IPS-18a (cell line): ENCODE measurements around the gene INTS1.

Source experiments
- H3K27ac ChIP-seq: one replicate; pipeline ENCODE4 v1.5.1; 2013; ENCODE audit warnings: low read length
- H3K27me3 ChIP-seq: one replicate; pipeline ENCODE4 v1.6.1; 2013; ENCODE audit warnings: mild to moderate bottlenecking, low read length; ENCODE audit not compliant: control insufficient read depth, insufficient read depth
- H3K36me3 ChIP-seq: one replicate; pipeline ENCODE4 v1.6.1; 2013; ENCODE audit warnings: low read depth, low read length; ENCODE audit not compliant: control insufficient read depth
- H3K4me1 ChIP-seq: one replicate; pipeline ENCODE4 v1.6.1; 2013; ENCODE audit warnings: low read depth, low read length; ENCODE audit not compliant: control insufficient read depth
- H3K4me3 ChIP-seq: one replicate; pipeline ENCODE4 v1.5.1; 2013; ENCODE audit warnings: low read length
- H3K9ac ChIP-seq: one replicate; pipeline ENCODE4 v1.6.1; 2013; ENCODE audit warnings: mild to moderate bottlenecking, low read length, moderate library complexity
- H3K9me3 ChIP-seq: one replicate; pipeline ENCODE4 v1.6.1; 2013; ENCODE audit warnings: low read depth, low read length; ENCODE audit not compliant: control insufficient read depth

INTS1 gene

DNA sequence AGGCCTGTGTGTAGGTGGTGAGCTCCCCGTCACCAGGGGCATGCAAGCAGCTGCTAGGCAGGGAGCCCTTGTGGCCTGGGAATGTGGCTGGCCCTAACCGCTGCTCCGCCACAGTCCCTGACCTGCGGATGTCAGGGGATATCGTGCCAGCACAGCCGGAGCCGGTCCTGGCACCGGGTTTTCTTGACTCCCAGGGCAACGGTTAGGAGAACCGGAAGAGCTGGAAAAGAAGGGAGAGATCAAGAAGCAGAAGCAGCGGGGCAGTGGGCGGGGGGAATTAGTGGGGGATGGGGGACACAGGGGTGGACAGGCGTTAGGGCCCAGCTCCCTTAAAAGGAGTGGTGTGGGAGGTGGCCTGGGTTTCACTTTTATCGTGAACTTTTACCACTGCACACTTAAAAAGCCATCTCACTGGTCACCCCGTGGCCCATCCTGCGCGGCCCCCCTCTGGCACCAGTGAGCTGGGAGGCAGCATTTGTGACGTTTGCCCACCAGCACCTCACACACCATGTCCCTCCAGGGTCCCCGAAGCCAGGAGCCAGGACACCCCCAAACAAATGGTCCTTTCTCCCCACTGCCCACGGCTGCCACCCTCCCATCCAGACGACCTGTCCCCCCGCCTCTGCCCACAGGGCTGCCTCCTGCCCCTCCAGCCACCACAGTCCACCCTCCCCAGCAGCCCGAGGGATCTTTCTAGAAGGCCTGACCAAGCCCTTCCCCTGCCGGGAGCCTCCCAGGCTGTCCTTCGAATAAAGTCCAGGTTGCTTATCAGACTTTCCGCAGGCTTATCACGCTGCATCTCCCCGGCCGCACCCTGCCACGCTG is 43.2 kb downstream of the INTS1 start:
- Histone ChIP-seq H3K4me3 (no peak overlapping the region), H3K9ac (no peak overlapping the region), H3K27me3 (no peaks in the 10 kb centered on the region), H3K27ac (no peak overlapping the region), H3K36me3 (no peaks in the 10 kb centered on the region), H3K9me3 (no peaks in the 10 kb centered on the region), H3K4me1 (no peaks in the 10 kb centered on the region)

DNA sequence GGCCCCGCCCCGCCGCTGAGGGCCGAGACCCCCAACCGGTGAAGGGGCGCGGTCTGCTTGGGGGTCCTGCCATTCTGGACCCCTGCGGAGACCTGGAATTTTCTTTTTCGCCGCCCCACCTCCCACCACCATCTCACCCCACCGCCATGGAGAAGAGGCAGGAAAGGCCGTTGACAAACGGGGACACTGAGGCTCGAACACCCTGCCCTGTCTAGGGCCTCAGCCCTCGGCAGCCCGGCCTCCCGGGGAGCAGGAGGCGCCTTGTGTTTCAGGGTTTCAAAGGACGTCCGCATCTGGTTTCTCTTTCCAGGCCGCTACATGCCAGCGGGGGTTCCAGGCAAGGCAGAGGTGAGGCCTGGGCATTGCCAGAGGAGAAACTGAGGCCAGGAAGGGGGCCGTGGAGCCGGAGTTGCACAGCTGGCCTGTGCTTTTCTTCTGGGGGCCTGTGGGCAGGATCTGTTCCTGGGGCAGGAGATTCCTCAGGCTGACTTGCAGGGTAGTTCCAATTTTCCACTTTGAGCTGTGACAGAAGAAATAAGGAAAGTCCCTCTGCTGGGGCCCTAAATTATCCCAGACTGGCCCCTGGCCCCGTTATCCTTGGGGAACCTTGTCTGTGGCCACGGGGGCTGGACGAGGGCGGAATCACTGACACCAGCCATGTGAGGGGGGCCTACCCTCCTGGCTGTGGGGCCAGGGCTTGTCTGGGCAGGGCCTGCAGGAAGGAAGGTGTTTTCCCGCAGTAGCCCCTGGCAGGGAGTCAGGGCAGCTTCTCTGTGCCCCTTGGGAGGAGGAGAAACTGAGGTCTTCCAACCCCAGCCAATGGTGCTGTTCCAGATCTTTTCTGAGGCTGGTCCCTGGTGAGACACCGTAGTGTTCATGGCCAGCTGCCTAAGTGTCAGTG is 44.0 kb downstream of the INTS1 start:
- H3K9ac ChIP-seq: no peak overlapping the region
- H3K4me3 ChIP-seq: peak overlapping the region; percentile 21
- no peaks in the 10 kb centered on the region for H3K27me3 ChIP-seq
- H3K4me1 ChIP-seq: no peaks in the 10 kb centered on the region
- no peaks in the 10 kb centered on the region for H3K9me3 ChIP-seq
- no peaks in the 10 kb centered on the region for H3K36me3 ChIP-seq
- H3K27ac ChIP-seq: no peak overlapping the region

DNA sequence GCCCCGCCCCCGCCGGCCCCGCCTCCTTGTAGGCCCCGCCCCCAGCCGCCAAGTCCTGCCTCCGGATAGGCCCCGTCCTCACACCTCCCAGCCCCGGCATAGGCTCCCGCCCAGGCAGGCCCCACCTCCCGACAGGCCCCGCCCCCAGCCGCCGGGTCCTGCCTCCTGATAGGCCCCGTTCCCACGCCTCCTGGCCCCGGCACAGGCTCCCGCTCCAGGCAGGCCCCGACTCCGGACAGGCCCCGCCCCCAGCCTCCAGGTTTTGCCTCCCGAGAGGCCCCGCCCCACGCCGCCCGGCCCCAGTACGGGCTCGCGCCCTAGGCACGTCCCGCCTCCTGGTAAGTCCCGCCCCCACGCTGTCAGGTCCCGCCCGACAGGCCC is 44.7 kb downstream of the INTS1 start:
- H3K9me3 ChIP-seq: no peaks in the 10 kb centered on the region
- H3K4me3 ChIP-seq: peak overlapping the region; percentile 68
- no peak overlapping the region for H3K9ac ChIP-seq
- no peaks in the 10 kb centered on the region for H3K36me3 ChIP-seq
- no peaks in the 10 kb centered on the region for H3K27me3 ChIP-seq
- no peaks in the 10 kb centered on the region for H3K4me1 ChIP-seq
- H3K27ac ChIP-seq: no peak overlapping the region

DNA sequence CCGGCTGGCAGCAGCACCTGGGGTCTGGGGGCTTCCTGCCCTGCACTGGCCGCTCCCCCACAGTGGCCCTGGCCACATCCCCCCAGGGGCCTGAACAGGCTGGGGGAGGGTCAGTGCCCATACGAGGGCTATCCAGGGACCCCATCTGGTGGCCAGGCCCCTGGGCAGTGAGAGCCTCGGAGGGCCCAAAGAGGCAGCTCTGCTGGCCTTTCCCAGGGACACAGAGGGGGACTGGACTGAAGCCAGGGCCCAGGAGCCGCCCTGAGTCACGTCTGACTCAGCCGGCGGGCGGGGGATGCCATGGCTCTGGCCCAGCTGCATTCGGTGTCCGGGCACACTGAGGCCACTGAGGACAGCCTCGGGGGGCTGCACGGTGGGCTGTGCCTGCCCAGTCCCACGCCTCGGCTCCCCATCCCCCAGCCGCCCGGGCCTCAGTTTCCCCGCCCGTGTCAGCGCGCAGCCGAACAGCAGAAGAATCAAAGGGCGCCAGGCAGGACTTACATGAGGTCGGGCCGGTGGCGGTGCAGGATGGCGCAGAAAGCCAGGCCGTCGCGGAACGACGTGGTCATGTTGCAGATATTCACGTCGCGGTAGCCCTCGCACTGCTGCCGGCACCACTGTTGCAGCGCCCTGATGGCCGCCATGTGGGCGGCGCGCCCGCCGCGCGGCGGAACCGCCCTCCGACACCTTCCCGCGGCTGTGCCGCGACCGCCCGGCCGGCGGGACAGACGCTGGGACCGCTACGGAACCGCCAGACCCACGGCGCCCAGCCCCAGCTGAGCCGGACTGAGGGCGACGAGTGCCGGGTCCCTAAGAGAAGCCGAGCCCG is 45.3 kb downstream of the INTS1 start, which contains the start of gene MICALL2:
Gene MICALL2 (minus strand): TSS at position 788 of the 829 bp plus-strand sequence. CDS start 144 bp downstream, at position 644.
- Histone ChIP-seq H3K9ac (peak within 1 kb of the TSS; percentile 28), H3K4me3 (peak within 1 kb of the TSS; percentile 68), H3K27ac (no peak within 1 kb of the TSS), H3K4me1 (no peaks in the 10 kb centered on the region), H3K27me3 (no peaks in the 10 kb centered on the region), H3K9me3 (no peaks in the 10 kb centered on the region), H3K36me3 (no peaks in the 10 kb centered on the region)

DNA sequence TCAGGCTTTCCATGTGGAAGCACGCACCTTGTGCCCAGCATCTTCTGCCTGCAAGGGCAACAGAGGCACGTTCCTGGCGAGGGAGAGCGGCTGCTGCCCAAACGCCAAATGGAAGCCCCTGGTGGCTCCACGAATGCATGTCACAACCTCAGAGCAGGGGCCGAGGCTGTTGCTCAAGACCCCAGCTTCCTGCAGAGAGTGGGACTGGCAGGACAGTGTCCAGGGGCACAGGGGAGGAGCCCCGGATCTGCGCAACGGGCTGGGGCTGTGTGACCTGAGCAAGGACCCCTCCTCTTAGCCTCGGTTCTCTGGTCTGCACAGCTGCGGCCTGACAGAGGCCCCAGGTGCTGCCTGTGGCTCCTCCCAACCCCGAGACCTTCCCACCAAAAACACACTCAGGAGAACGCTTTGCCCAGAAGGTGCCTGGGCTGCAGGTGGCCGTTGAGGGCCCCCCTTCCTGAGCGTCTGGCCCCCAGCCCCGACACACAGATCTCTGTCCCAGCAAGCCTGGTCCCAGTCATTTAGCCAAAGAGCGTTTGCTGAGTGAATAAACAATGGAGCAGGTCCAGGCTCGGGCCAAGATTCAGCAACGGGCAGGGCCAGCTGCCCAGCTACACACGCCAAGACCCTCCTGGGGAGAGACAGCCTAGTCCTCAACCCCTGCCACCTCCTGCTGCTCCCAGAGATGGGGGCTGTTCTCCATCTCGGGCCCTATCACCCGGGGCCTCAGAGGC is 46.1 kb downstream of the INTS1 start:
- H3K36me3 ChIP-seq: no peaks in the 10 kb centered on the region
- H3K4me1 ChIP-seq: no peaks in the 10 kb centered on the region
- H3K4me3 ChIP-seq: peak overlapping the region; percentile 68
- H3K27me3 ChIP-seq: no peaks in the 10 kb centered on the region
- H3K27ac ChIP-seq: no peak overlapping the region
- no peak overlapping the region for H3K9ac ChIP-seq
- H3K9me3 ChIP-seq: no peaks in the 10 kb centered on the region

DNA sequence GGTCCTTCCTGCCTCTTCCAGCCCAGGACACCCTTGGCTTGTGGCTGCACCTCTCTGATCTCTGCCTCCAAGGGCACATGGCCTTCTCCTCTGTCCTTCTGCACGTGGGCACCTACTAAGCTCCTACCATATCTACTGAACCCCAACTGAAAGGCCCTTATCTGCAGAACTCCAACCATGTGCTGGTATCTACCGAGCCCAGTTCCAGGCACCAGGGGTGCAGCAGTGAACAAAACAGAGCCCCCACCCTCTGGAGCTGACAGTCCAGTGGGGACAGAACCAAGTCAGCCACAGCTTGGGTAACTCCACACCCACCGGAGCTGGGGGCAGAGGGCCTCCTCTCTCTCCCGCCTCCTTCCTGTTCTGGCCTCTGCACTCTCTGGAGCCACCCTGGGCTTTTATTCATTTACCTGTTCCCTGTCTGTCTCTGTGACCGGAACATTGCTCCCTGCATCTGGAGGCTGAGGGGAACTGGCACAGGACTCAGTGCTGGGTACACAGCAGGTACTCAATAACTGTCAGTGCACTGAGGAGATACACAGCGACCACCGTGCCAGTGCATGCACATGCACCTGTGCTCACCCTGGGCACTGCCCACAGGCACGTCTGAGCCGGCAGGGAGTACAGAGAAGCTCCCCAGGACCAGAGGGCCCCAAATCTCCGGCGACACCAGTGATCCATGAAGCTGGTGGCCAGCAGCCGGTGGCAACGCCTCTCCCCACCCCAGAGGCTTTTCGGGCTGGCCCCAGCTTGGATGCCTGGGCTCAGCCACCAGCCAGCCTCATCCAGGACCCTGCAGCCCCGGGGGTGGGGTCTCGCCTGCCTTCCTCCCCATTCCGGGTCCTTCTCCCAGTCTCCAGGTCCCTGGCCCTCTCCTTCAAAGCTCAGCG is 46.9 kb downstream of the INTS1 start:
- Histone ChIP-seq H3K4me3 (no peak overlapping the region), H3K4me1 (no peaks in the 10 kb centered on the region), H3K9ac (no peak overlapping the region), H3K27ac (no peak overlapping the region), H3K27me3 (no peaks in the 10 kb centered on the region), H3K36me3 (no peaks in the 10 kb centered on the region), H3K9me3 (no peaks in the 10 kb centered on the region)

DNA sequence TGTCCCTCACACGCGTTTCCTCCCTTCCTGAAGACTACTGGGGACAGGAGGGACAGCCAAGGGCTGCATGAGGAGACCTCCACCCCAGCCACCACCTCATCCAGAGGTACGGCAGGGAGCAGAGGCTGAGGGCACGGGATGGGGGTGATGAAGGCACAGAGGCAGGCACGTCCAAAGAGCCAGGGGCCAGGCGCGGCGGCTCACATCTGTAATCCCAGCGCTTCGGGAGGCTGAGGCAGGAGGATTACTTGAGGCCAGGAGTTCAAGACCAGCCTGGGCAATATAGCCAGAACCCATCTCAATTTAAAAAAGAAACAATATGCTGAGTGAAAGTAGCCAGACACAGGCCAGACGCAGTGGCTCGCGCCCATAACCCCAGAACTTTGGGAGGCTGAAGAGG is 48.2 kb downstream of the INTS1 start:
- Histone ChIP-seq H3K4me1 (no peaks in the 10 kb centered on the region), H3K4me3 (no peak overlapping the region), H3K9ac (no peak overlapping the region), H3K36me3 (no peaks in the 10 kb centered on the region), H3K27me3 (no peaks in the 10 kb centered on the region), H3K27ac (no peak overlapping the region), H3K9me3 (no peaks in the 10 kb centered on the region)

DNA sequence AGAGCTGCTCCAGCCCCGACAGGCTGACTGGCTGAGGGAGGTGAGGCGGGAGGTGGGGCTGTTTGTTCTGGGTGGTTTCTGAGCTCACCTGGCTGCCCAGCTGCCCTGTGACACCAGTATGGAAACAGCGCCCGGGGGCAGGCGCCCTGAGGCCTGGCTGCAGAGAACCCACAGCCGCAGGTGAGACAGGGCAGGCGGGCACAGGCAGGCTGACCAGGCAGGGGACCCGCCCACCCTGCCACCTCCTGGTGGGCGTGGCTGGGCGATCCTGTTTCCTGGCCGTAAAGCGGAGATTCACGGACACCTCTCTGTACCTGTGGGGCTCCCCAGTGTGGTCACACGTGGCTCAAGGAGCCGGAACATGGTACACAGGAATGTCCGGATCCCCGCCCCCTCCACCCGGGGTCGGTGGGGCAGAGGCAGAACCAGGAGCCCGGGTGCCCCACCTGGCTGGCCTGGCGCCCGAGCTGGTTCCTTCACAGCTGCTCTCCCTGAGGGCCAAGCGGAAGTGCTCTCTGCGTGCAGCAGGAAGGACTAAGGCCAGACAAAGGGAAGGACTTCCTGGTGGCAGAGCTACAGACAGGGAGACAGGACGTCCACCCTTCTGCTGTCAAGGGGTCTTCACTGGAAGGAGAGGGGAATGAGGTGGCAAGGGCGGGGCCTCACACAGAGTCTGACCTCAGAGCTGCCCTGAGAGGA is 48.8 kb downstream of the INTS1 start:
- Histone ChIP-seq H3K36me3 (no peaks in the 10 kb centered on the region), H3K4me1 (no peaks in the 10 kb centered on the region), H3K27ac (no peak overlapping the region), H3K4me3 (no peak overlapping the region), H3K9ac (no peak overlapping the region), H3K9me3 (no peaks in the 10 kb centered on the region), H3K27me3 (no peaks in the 10 kb centered on the region)

DNA sequence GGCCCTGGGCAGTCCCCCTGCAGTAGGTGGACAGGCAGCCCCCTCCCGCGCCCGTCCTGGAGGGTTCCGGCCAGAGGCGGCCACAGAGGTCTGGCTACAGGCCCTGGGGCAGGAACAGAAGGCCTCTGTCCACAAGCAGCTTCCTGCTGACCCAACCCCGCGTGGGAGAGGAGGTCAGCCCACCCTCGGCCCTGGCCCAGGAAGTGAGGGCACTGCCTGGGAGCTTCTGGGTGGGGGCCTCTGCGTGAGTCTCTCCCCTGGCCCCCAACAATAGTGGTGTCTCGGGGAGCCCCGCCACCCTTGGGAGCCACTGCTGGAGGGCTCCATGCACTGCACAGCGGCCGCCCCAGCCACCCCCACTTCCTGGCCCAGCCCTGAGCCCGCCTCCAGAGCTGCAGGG is 49.6 kb downstream of the INTS1 start:
- H3K9ac ChIP-seq: no peak overlapping the region
- H3K27ac ChIP-seq: no peak overlapping the region
- no peaks in the 10 kb centered on the region for H3K27me3 ChIP-seq
- H3K9me3 ChIP-seq: no peaks in the 10 kb centered on the region
- no peaks in the 10 kb centered on the region for H3K4me1 ChIP-seq
- H3K4me3 ChIP-seq: no peak overlapping the region
- H3K36me3 ChIP-seq: no peaks in the 10 kb centered on the region

DNA sequence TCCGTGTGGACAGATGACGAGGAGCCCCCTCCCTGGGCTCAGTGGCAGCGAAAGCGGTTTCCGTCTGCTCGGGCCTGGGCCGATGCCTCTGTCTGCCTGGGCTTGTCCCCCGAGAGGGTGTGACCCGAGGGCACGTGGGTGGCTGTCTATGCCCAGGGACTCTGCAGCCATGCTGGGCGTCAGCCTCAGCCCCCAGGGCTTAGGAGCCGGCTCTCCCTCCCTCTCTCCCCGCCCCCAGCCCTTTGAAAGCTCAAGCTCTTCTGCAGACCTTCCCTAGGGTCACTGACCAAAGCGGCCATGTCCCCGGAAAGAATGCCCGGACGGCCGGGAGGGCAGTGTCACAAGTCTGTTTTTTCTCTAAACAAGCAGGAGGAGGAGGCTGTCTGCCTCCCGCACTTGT is 52.0 kb downstream of the INTS1 start:
- H3K27ac ChIP-seq: no peak overlapping the region
- no peaks in the 10 kb centered on the region for H3K9me3 ChIP-seq
- H3K4me3 ChIP-seq: no peak overlapping the region
- H3K27me3 ChIP-seq: no peaks in the 10 kb centered on the region
- H3K36me3 ChIP-seq: no peaks in the 10 kb centered on the region
- H3K4me1 ChIP-seq: no peaks in the 10 kb centered on the region
- no peak overlapping the region for H3K9ac ChIP-seq
